Stimulated activated CD4-positive, alpha-beta T cell treated with anti-CD3 and anti-CD28 coated beads, Interleukin-1b, Interleukin-23, amount 100 ng/mL, for 1 hour (primary cell): ENCODE measurements around the gene U2AF1L4.
A peak's percentile ranks its signal among the peaks of the same experiment; 100 is the strongest.

Source experiments
- DNase-seq, 2 donors: peaks; one replicate each; pipeline ENCODE4 v3.0.0-alpha.2; 2020; ENCODE audit warnings: low read depth in 2 of 2

The U2AF1L4 gene

GRCh38 chr19:35740423-35741202 is 4.6 kb downstream of the U2AF1L4 start:
- peak; percentile 80 to 86 for DNase-seq

GRCh38 chr19:35740108-35740422 is 5.2 kb downstream of the U2AF1L4 start:
- DNase-seq = no peak

- no peak for DNase-seq
Measured at GRCh38 chr19:35739275-35740107, 5.7 kb downstream of the U2AF1L4 start.

GRCh38 chr19:35738887-35739229 is 6.4 kb downstream of the U2AF1L4 start:
- no peak for DNase-seq

- no peak for DNase-seq
Measured at GRCh38 chr19:35738021-35738886, 7.0 kb downstream of the U2AF1L4 start.

GRCh38 chr19:35736913-35737886 is 8.0 kb downstream of the U2AF1L4 start:
- no peak for DNase-seq

GRCh38 chr19:35734889-35735288 is 10.3 kb downstream of the U2AF1L4 start:
- no peak for DNase-seq

- no peak for DNase-seq
Measured at GRCh38 chr19:35734273-35734672, 10.9 kb downstream of the U2AF1L4 start.

- no peak for DNase-seq
Measured at GRCh38 chr19:35733180-35734125, 11.8 kb downstream of the U2AF1L4 start.

GRCh38 chr19:35732540-35733179 is 12.6 kb downstream of the U2AF1L4 start:
- no peak for DNase-seq

GRCh38 chr19:35731779-35732405 is 13.3 kb downstream of the U2AF1L4 start:
- DNase-seq = no peak

- no peak for DNase-seq
Measured at GRCh38 chr19:35731353-35731752, 13.9 kb downstream of the U2AF1L4 start.

GRCh38 chr19:35730326-35730725 is 14.9 kb downstream of the U2AF1L4 start:
- no peak for DNase-seq

- no peak for DNase-seq
Measured at GRCh38 chr19:35729763-35730162, 15.5 kb downstream of the U2AF1L4 start.

- DNase-seq = no peak
Measured at GRCh38 chr19:35729021-35729420, 16.2 kb downstream of the U2AF1L4 start.

GRCh38 chr19:35727956-35728706 is 17.1 kb downstream of the U2AF1L4 start:
- no peak for DNase-seq

- no peak for DNase-seq
Measured at GRCh38 chr19:35727053-35727955, 17.9 kb downstream of the U2AF1L4 start.
